A549 (cell line): ENCODE data around the gene SCAP.

Source experiments
- CBX2 ChIP-seq: fragments of 200-600 bp; sonication (generic); IDR thresholded peaks from 2 replicates; pipeline ENCODE4 v1.6.1; 2016; ENCODE audit warnings: low read depth, mild to moderate bottlenecking, borderline replicate concordance
- CTCF ChIP-seq: fragments of >200 bp; sonication (Bioruptor Twin); formaldehyde crosslinking; IDR thresholded peaks from 3 replicates; pipeline ENCODE4 v1.5.1; 2016
- EP300 ChIP-seq, 2 experiments: fragments of >200 bp; sonication (Bioruptor Twin); formaldehyde crosslinking; IDR thresholded peaks; 2 replicates in 1 of 2; 3 replicates in 1 of 2; pipeline ENCODE4 v1.6.1; 2016 to 2017
- JUNB ChIP-seq: fragments of >200 bp; sonication (Bioruptor Twin); formaldehyde crosslinking; IDR thresholded peaks from 2 replicates; pipeline ENCODE4 v1.6.1; 2016
- MAZ ChIP-seq: fragments of 150-350 bp; IDR thresholded peaks from 2 replicates; pipeline ENCODE4 v1.6.1; 2014; ENCODE audit warnings: antibody characterized with exemption, low read depth, low read length, borderline replicate concordance
- PBX3 ChIP-seq: IDR thresholded peaks from 2 replicates; pipeline ENCODE4 v1.6.1; 2012
- POLR2A ChIP-seq: IDR thresholded peaks from 2 replicates; pipeline ENCODE4 v1.6.1; 2012; ENCODE audit warnings: mild to moderate bottlenecking, low read length
- REST ChIP-seq: fragments of 200-600 bp; sonication (generic); IDR thresholded peaks from 2 replicates; pipeline ENCODE4 v1.6.1; 2016; ENCODE audit warnings: antibody characterized with exemption, mild to moderate bottlenecking, moderate library complexity

- TF ChIP-seq CTCF (peak; percentile 10; the same call in 1 of the 3 replicates), PBX3 (no peak), JUNB (no peak), REST (no peak), POLR2A (no peak), CBX2 (no peak), MAZ (no peak), EP300 (IDR thresholded peaks at IDR 0.05) (no peak)
Observed at GRCh38 chr3:47440131-47440530, 35.6 kb downstream of the SCAP start.
